Measurements from ENCODE around the gene PDZD4. TPM values are rescaled to one million over a fixed set of nuclear protein-coding genes. Genes with fewer than 3 reads are reported as not detected.
A peak's percentile ranks its signal among the peaks of the same experiment; 100 is the strongest.

The PDZD4 gene
- total and polyA plus RNA-seq, 2 donors from 2014 or later = 4.7 to 7.0 TPM

DNA sequence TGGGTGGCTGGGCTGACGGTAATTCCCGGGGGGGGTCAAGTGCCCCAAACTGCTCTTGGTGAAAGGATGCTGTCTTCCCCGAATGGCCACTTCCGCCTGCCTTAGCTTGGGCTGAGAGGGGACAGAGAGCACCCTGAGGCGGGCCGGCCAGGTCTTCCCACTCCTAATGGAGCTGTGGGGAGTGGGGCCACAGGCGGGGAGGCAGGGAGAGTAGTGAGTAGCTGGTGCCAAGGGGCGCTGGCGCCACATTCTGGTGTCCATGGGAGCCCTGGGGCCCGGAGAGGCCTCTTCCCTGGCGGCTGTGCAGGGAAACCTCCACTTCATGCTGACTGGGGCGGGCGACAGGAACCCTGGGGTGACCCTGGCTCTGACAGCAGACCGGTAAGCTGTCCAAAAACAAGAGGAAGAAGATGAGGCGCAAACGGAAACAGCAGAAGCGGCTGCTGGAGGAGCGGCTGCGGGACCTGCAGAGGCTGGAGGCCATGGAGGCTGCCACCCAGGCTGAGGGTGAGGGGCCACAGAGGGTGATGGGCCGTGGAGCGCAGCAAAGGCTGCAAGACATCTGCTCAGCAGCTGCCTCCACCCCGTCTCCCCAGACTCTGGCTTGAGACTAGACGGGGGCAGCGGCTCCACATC is 46.8 kb downstream of the PDZD4 start:
- TF ChIP-seq, protein P1, sequence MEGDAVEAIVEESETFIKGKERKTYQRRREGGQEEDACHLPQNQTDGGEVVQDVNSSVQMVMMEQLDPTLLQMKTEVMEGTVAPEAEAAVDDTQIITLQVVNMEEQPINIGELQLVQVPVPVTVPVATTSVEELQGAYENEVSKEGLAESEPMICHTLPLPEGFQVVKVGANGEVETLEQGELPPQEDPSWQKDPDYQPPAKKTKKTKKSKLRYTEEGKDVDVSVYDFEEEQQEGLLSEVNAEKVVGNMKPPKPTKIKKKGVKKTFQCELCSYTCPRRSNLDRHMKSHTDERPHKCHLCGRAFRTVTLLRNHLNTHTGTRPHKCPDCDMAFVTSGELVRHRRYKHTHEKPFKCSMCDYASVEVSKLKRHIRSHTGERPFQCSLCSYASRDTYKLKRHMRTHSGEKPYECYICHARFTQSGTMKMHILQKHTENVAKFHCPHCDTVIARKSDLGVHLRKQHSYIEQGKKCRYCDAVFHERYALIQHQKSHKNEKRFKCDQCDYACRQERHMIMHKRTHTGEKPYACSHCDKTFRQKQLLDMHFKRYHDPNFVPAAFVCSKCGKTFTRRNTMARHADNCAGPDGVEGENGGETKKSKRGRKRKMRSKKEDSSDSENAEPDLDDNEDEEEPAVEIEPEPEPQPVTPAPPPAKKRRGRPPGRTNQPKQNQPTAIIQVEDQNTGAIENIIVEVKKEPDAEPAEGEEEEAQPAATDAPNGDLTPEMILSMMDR (IDR thresholded peaks at IDR 0.05; ENCODE audit: borderline replicate concordance, extremely low read depth, insufficient read depth) = no peak
- no peak overlapping the region for H3K4me3 ChIP-seq (ENCODE audit: low read length in 3 of 3)

DNA sequence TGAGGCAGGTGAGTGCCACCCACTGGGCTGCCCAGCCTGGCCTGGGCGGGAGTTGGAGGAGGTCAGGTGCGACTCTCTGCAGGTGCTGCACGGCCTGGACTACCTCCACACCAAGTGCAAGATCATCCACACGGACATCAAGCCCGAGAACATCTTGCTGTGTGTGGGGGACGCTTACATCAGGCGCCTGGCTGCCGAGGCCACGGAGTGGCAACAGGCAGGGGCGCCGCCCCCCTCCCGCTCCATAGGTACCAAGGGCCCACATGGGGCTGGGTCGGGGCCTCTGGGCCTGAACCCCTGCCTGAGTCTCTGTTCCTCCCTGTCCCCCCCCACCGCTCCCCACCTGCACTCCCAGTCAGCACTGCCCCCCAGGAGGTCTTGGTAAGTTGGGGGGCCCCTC is 47.5 kb downstream of the PDZD4 start:
- Histone ChIP-seq H3K4me1 (ENCODE audit: control insufficient read depth in 2 of 3, insufficient read depth in 2 of 3, low read depth in 1 of 3, low read length in 3 of 3) (no peaks in the 10 kb centered on the region), H3K36me3 (ENCODE audit: control insufficient read depth in 2 of 3, insufficient read depth in 3 of 3, low read length in 3 of 3) (no peaks in the 10 kb centered on the region), H3K9me3 (ENCODE audit: control insufficient read depth in 2 of 3, insufficient read depth in 1 of 3, low read length in 3 of 3) (no peaks in the 10 kb centered on the region), H3K27ac (ENCODE audit: low read depth in 2 of 2, low read length in 2 of 2) (no peak overlapping the region), H3K4me3 (ENCODE audit: low read length in 3 of 3) (no peak overlapping the region), H3K9ac (ENCODE audit: low read length in 3 of 3) (no peak overlapping the region), H3K27me3 (ENCODE audit: control insufficient read depth, insufficient read depth, low read length) (no peaks in the 10 kb centered on the region)
- DNase-seq (no peak), FAIRE-seq (no peak)
- intact Hi-C loops (cut with DNase I) = no loop called here
- TF ChIP-seq, protein P1 (IDR thresholded peaks at IDR 0.05; ENCODE audit: borderline replicate concordance, extremely low read depth, insufficient read depth) = no peak

More for the DNA sequence above, 46.8 kb downstream of the PDZD4 start:
- FAIRE-seq (no peak), DNase-seq (peak in 1 of 5 donors; percentile 23)
- H3K9ac ChIP-seq (ENCODE audit: low read length in 3 of 3) = no peak overlapping the region
- no peaks in the 10 kb centered on the region for H3K27me3 ChIP-seq (ENCODE audit: control insufficient read depth, insufficient read depth, low read length)
- H3K36me3 ChIP-seq (ENCODE audit: control insufficient read depth in 2 of 3, insufficient read depth in 3 of 3, low read length in 3 of 3) = no peaks in the 10 kb centered on the region
- H3K27ac ChIP-seq (ENCODE audit: low read depth in 2 of 2, low read length in 2 of 2) = no peak overlapping the region
- H3K9me3 ChIP-seq (ENCODE audit: control insufficient read depth in 2 of 3, insufficient read depth in 1 of 3, low read length in 3 of 3) = no peaks in the 10 kb centered on the region
- no peaks in the 10 kb centered on the region for H3K4me1 ChIP-seq (ENCODE audit: control insufficient read depth in 2 of 3, insufficient read depth in 2 of 3, low read depth in 1 of 3, low read length in 3 of 3)
- intact Hi-C loops (cut with DNase I) = no loop called here

GRCh38 chrX:153782313-153782712 is 48.0 kb downstream of the PDZD4 start:
- no peak for FAIRE-seq

More at GRCh38 chrX:153782313-153782712, 48.0 kb downstream of the PDZD4 start:
- TF ChIP-seq, protein P1 (IDR thresholded peaks at IDR 0.05; ENCODE audit: borderline replicate concordance, extremely low read depth, insufficient read depth) = no peak
- Histone ChIP-seq H3K4me3 (ENCODE audit: low read length in 3 of 3) (no peak overlapping the region), H3K9ac (ENCODE audit: low read length in 3 of 3) (no peak overlapping the region), H3K4me1 (ENCODE audit: control insufficient read depth in 2 of 3, insufficient read depth in 2 of 3, low read depth in 1 of 3, low read length in 3 of 3) (no peaks in the 10 kb centered on the region), H3K36me3 (ENCODE audit: control insufficient read depth in 2 of 3, insufficient read depth in 3 of 3, low read length in 3 of 3) (no peaks in the 10 kb centered on the region), H3K27me3 (ENCODE audit: control insufficient read depth, insufficient read depth, low read length) (no peaks in the 10 kb centered on the region), H3K27ac (ENCODE audit: low read depth in 2 of 2, low read length in 2 of 2) (no peak overlapping the region), H3K9me3 (ENCODE audit: control insufficient read depth in 2 of 3, insufficient read depth in 1 of 3, low read length in 3 of 3) (no peaks in the 10 kb centered on the region)
- intact Hi-C loops (cut with DNase I) = no loop called here
- DNase-seq = no peak
